GM23338 (cell line): ENCODE results near the gene ZDHHC1. TPM values are rescaled to one million over a fixed set of nuclear protein-coding genes. Genes with fewer than 3 reads are reported as not detected.

Experiments used
- ATAC-seq: fragments of 200-7000 bp; cut with Tn5 transposase; 3 replicates; pipeline ENCODE4 v1.9.1; 2020
- DNase-seq: peaks from one replicate; pipeline ENCODE4 v3.0.0-alpha.2; 2015; ENCODE audit warnings: low spot score
- H2AFZ ChIP-seq: fragments of 200-600 bp; sonication (generic); 2 replicates; pipeline ENCODE4 v1.8.0; 2016; ENCODE audit warnings: antibody characterized with exemption, mild to moderate bottlenecking, moderate library complexity
- H3F3A ChIP-seq: fragments of 200-600 bp; sonication (generic); replicated peaks from 2 replicates; pipeline ENCODE4 v1.8.0; 2017; ENCODE audit warnings: antibody characterized with exemption, mixed run types, low read depth
- H3K27ac ChIP-seq: fragments of 200-600 bp; sonication (generic); 2 replicates; pipeline ENCODE4 v1.6.1; 2016; ENCODE audit warnings: low read depth
- H3K27me3 ChIP-seq: fragments of 200-600 bp; sonication (generic); 2 replicates; pipeline ENCODE4 v1.8.0; 2016; ENCODE audit warnings: mild to moderate bottlenecking, mixed run types, moderate library complexity; ENCODE audit not compliant: insufficient read depth
- H3K36me3 ChIP-seq: fragments of 200-600 bp; sonication (generic); 2 replicates; pipeline ENCODE4 v1.8.0; 2016; ENCODE audit warnings: mild to moderate bottlenecking; ENCODE audit not compliant: insufficient read depth
- H3K4me1 ChIP-seq: fragments of 200-600 bp; sonication (generic); 2 replicates; pipeline ENCODE4 v1.8.0; 2016; ENCODE audit warnings: mild to moderate bottlenecking, moderate library complexity; ENCODE audit not compliant: insufficient read depth
- H3K4me2 ChIP-seq: fragments of 200-600 bp; sonication (generic); 2 replicates; pipeline ENCODE4 v1.7.1; 2017; ENCODE audit warnings: mixed run types
- H3K4me3 ChIP-seq: fragments of 200-600 bp; sonication (generic); 2 replicates; pipeline ENCODE4 v1.6.1; 2016; ENCODE audit warnings: mixed run types
- H3K79me2 ChIP-seq: fragments of 200-600 bp; sonication (generic); replicated peaks from 2 replicates; pipeline ENCODE4 v1.8.0; 2017; ENCODE audit warnings: mild to moderate bottlenecking; ENCODE audit not compliant: insufficient read depth
- H3K9me2 ChIP-seq: fragments of 200-600 bp; sonication (generic); 2 replicates; pipeline ENCODE4 v1.8.0; 2017; ENCODE audit not compliant: insufficient read depth
- H4K20me1 ChIP-seq: fragments of 200-600 bp; sonication (generic); replicated peaks from 2 replicates; pipeline ENCODE4 v1.8.0; 2017; ENCODE audit warnings: mild to moderate bottlenecking; ENCODE audit not compliant: insufficient read depth
- H3K27ac Mint-ChIP-seq: 2 replicates; pipeline ENCODE4 v1.8.0; 2020; ENCODE audit warnings: inconsistent platforms, mild to moderate bottlenecking, moderate library complexity, mixed read lengths
- H3K27me3 Mint-ChIP-seq: 3 replicates; pipeline ENCODE4 v1.8.0; 2022; ENCODE audit warnings: low read depth, mild to moderate bottlenecking, moderate library complexity, mixed read lengths, inconsistent platforms; ENCODE audit not compliant: insufficient read depth, poor library complexity
- H3K36me3 Mint-ChIP-seq: 3 replicates; pipeline ENCODE4 v1.8.0; 2021; ENCODE audit warnings: low read depth, mild to moderate bottlenecking, inconsistent platforms, moderate library complexity, mixed read lengths
- H3K4me1 Mint-ChIP-seq: 3 replicates; pipeline ENCODE4 v1.8.0; 2020; ENCODE audit warnings: mild to moderate bottlenecking, inconsistent platforms, mixed read lengths
- H3K4me3 Mint-ChIP-seq: 3 replicates; pipeline ENCODE4 v1.8.0; 2021; ENCODE audit warnings: moderate library complexity, mild to moderate bottlenecking, inconsistent platforms, mixed read lengths
- H3K9me3 Mint-ChIP-seq: 3 replicates; pipeline ENCODE4 v1.8.0; 2020; ENCODE audit warnings: moderate library complexity, mild to moderate bottlenecking, inconsistent platforms, mixed read lengths
- CREB1 ChIP-seq: fragments of 250-450 bp; sonication (Bioruptor Pico); IDR thresholded peaks from 2 replicates; pipeline ENCODE4 v1.5.0; 2020; ENCODE audit warnings: low read depth, mild to moderate bottlenecking, moderate library complexity
- CTCF ChIP-seq, 2 experiments: fragments of 200-600 bp in 1 of 2; sonication (generic) in 1 of 2; conservative IDR thresholded peaks; 2 replicates each; pipeline versions ENCODE4 v1.5.1 to v1.6.1; 2016 to 2017; ENCODE audit warnings: antibody characterized with exemption in 2 of 2, low read depth in 2 of 2, mild to moderate bottlenecking in 2 of 2, moderate library complexity in 1 of 2
- EZH2phosphoT487 ChIP-seq: fragments of 200-600 bp; sonication (generic); IDR thresholded peaks from one replicate; pipeline ENCODE4 v1.8.1; 2018; ENCODE audit warnings: antibody characterized with exemption; ENCODE audit not compliant: unreplicated experiment
- JUNB ChIP-seq: IDR thresholded peaks from one replicate; pipeline ENCODE4 v1.6.1; 2016; ENCODE audit warnings: antibody characterized with exemption; ENCODE audit not compliant: unreplicated experiment
- NANOG ChIP-seq: IDR thresholded peaks from 2 replicates; pipeline ENCODE4 v1.6.1; 2016; ENCODE audit warnings: antibody characterized with exemption, borderline replicate concordance
- POLR2AphosphoS5 ChIP-seq: IDR thresholded peaks from 2 replicates; pipeline ENCODE4 v1.6.1; 2016; ENCODE audit warnings: antibody characterized with exemption, low read depth
- polyA plus RNA-seq: library from polyadenylated mRNA; unstranded; fragments of >200 nt; fragmentation: Nextera tagmentation; extraction: Ambion mirVana; gene quantifications from 2 replicates; pipeline ENCODE4 v1.2.1, GENCODE V29; 2016
- total RNA-seq: library from RNA; depleted of rRNA; stranded (reverse); fragments of >200 nt; shearing (Covaris generic); gene quantifications from 2 replicates; pipeline ENCODE4 v1.2.3, GENCODE V29; 2014
- TF ChIP-seq, protein P1 (sequence below): fragments of 250-450 bp; sonication (Bioruptor Pico); IDR thresholded peaks from 2 replicates; pipeline ENCODE4 v1.5.0; 2020; ENCODE audit warnings: mild to moderate bottlenecking, moderate library complexity
- TF ChIP-seq, protein P2 (sequence below): IDR thresholded peaks from 2 replicates; pipeline ENCODE4 v1.6.1; 2016; ENCODE audit warnings: antibody characterized with exemption
- TF ChIP-seq, protein P3 (sequence below): IDR thresholded peaks from one replicate; pipeline ENCODE4 v1.6.1; 2018; ENCODE audit warnings: antibody characterized with exemption; ENCODE audit not compliant: unreplicated experiment

The ZDHHC1 gene
- total and polyA plus RNA-seq, 2 experiments from 2014 or later: 1.4 to 2.7 TPM

- H3K27me3 Mint-ChIP-seq: peaks cover 3% of the 10 kb centered on the region
- Histone ChIP-seq H3F3A (no peaks in the 10 kb centered on the region), H3K36me3 (no peaks in the 10 kb centered on the region), H3K9me2 (no peaks in the 10 kb centered on the region), H3K4me2 (no peak overlapping the region), H3K4me3 (no peak overlapping the region), H3K79me2 (no peaks in the 10 kb centered on the region), H2AFZ (no peak overlapping the region), H3K27me3 (no peaks in the 10 kb centered on the region), H3K27ac (no peak overlapping the region), H3K4me1 (no peaks in the 10 kb centered on the region), H4K20me1 (no peaks in the 10 kb centered on the region; the same call in 1 of the 2 replicates)
- peak; percentile 80 for ATAC-seq
- no peak overlapping the region for H3K27ac Mint-ChIP-seq
- no peaks in the 10 kb centered on the region; the same call in 2 of the 3 replicates for H3K36me3 Mint-ChIP-seq
- TF ChIP-seq CTCF (conservative IDR thresholded peaks at IDR 0.05; ENCODE audit: low read depth in 2 of 2): peak; percentile 62 to 63
- TF ChIP-seq, protein P1, sequence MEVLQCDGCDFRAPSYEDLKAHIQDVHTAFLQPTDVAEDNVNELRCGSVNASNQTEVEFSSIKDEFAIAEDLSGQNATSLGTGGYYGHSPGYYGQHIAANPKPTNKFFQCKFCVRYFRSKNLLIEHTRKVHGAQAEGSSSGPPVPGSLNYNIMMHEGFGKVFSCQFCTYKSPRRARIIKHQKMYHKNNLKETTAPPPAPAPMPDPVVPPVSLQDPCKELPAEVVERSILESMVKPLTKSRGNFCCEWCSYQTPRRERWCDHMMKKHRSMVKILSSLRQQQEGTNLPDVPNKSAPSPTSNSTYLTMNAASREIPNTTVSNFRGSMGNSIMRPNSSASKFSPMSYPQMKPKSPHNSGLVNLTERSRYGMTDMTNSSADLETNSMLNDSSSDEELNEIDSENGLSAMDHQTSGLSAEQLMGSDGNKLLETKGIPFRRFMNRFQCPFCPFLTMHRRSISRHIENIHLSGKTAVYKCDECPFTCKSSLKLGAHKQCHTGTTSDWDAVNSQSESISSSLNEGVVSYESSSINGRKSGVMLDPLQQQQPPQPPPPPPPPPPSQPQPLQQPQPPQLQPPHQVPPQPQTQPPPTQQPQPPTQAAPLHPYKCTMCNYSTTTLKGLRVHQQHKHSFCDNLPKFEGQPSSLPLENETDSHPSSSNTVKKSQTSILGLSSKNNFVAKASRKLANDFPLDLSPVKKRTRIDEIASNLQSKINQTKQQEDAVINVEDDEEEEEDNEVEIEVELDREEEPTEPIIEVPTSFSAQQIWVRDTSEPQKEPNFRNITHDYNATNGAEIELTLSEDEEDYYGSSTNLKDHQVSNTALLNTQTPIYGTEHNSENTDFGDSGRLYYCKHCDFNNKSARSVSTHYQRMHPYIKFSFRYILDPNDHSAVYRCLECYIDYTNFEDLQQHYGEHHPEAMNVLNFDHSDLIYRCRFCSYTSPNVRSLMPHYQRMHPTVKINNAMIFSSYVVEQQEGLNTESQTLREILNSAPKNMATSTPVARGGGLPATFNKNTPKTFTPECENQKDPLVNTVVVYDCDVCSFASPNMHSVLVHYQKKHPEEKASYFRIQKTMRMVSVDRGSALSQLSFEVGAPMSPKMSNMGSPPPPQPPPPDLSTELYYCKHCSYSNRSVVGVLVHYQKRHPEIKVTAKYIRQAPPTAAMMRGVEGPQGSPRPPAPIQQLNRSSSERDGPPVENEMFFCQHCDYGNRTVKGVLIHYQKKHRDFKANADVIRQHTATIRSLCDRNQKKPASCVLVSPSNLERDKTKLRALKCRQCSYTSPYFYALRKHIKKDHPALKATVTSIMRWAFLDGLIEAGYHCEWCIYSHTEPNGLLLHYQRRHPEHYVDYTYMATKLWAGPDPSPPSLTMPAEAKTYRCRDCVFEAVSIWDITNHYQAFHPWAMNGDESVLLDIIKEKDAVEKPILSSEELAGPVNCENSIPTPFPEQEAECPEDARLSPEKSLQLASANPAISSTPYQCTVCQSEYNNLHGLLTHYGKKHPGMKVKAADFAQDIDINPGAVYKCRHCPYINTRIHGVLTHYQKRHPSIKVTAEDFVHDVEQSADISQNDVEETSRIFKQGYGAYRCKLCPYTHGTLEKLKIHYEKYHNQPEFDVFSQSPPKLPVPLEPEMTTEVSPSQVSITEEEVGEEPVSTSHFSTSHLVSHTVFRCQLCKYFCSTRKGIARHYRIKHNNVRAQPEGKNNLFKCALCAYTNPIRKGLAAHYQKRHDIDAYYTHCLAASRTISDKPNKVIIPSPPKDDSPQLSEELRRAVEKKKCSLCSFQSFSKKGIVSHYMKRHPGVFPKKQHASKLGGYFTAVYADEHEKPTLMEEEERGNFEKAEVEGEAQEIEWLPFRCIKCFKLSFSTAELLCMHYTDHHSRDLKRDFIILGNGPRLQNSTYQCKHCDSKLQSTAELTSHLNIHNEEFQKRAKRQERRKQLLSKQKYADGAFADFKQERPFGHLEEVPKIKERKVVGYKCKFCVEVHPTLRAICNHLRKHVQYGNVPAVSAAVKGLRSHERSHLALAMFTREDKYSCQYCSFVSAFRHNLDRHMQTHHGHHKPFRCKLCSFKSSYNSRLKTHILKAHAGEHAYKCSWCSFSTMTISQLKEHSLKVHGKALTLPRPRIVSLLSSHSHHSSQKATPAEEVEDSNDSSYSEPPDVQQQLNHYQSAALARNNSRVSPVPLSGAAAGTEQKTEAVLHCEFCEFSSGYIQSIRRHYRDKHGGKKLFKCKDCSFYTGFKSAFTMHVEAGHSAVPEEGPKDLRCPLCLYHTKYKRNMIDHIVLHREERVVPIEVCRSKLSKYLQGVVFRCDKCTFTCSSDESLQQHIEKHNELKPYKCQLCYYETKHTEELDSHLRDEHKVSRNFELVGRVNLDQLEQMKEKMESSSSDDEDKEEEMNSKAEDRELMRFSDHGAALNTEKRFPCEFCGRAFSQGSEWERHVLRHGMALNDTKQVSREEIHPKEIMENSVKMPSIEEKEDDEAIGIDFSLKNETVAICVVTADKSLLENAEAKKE: no peak
- peaks cover 10% of the 10 kb centered on the region for H3K4me1 Mint-ChIP-seq
- H3K4me3 Mint-ChIP-seq: no peak overlapping the region
- peak; percentile 74 for DNase-seq
- no peaks in the 10 kb centered on the region for H3K9me3 Mint-ChIP-seq
Measured at GRCh38 chr16:67456391-67457081, 40.3 kb upstream of the ZDHHC1 start.

- Histone ChIP-seq H2AFZ (no peak overlapping the region), H4K20me1 (no peaks in the 10 kb centered on the region; the same call in 1 of the 2 replicates), H3K9me2 (no peaks in the 10 kb centered on the region), H3K4me3 (no peak overlapping the region), H3K36me3 (no peaks in the 10 kb centered on the region), H3K27ac (no peak overlapping the region), H3K79me2 (no peaks in the 10 kb centered on the region), H3F3A (no peaks in the 10 kb centered on the region), H3K27me3 (no peaks in the 10 kb centered on the region), H3K4me2 (no peak overlapping the region), H3K4me1 (no peaks in the 10 kb centered on the region)
- Mint-ChIP-seq H3K4me1 (peaks cover 10% of the 10 kb centered on the region), H3K27ac (no peak overlapping the region), H3K36me3 (no peaks in the 10 kb centered on the region; the same call in 2 of the 3 replicates), H3K27me3 (peaks cover 11% of the 10 kb centered on the region), H3K4me3 (no peak overlapping the region), H3K9me3 (no peaks in the 10 kb centered on the region)
- ATAC-seq: no peak
- no peak for DNase-seq
- TF ChIP-seq NANOG (no peak), POLR2AphosphoS5 (no peak), JUNB (no peak), CREB1 (CRISPR knock-in tag) (no peak), EZH2phosphoT487 (no peak)
- TF ChIP-seq, protein P2, sequence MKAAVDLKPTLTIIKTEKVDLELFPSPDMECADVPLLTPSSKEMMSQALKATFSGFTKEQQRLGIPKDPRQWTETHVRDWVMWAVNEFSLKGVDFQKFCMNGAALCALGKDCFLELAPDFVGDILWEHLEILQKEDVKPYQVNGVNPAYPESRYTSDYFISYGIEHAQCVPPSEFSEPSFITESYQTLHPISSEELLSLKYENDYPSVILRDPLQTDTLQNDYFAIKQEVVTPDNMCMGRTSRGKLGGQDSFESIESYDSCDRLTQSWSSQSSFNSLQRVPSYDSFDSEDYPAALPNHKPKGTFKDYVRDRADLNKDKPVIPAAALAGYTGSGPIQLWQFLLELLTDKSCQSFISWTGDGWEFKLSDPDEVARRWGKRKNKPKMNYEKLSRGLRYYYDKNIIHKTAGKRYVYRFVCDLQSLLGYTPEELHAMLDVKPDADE: no peak
- TF ChIP-seq, protein P3, sequence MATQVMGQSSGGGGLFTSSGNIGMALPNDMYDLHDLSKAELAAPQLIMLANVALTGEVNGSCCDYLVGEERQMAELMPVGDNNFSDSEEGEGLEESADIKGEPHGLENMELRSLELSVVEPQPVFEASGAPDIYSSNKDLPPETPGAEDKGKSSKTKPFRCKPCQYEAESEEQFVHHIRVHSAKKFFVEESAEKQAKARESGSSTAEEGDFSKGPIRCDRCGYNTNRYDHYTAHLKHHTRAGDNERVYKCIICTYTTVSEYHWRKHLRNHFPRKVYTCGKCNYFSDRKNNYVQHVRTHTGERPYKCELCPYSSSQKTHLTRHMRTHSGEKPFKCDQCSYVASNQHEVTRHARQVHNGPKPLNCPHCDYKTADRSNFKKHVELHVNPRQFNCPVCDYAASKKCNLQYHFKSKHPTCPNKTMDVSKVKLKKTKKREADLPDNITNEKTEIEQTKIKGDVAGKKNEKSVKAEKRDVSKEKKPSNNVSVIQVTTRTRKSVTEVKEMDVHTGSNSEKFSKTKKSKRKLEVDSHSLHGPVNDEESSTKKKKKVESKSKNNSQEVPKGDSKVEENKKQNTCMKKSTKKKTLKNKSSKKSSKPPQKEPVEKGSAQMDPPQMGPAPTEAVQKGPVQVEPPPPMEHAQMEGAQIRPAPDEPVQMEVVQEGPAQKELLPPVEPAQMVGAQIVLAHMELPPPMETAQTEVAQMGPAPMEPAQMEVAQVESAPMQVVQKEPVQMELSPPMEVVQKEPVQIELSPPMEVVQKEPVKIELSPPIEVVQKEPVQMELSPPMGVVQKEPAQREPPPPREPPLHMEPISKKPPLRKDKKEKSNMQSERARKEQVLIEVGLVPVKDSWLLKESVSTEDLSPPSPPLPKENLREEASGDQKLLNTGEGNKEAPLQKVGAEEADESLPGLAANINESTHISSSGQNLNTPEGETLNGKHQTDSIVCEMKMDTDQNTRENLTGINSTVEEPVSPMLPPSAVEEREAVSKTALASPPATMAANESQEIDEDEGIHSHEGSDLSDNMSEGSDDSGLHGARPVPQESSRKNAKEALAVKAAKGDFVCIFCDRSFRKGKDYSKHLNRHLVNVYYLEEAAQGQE: no peak
Measured at GRCh38 chr16:67454852-67455251, 38.6 kb upstream of the ZDHHC1 start.
